ENCODE measurements around the gene ITGB3BP.

Gene ITGB3BP

GRCh38 chr1:63522891-63523728 lies at the start of gene ITGB3BP, which contains the start of gene EFCAB7:
ITGB3BP (minus strand) TSS chr1:63523225; CDS start chr1:63523133, 92 bp downstream.
EFCAB7 (plus strand) TSS chr1:63523525; CDS start chr1:63525573, 2,048 bp downstream.
- TF ChIP-seq GATA2 (IDR thresholded peaks at IDR 0.05; ENCODE audit: low read depth, low read length) (peak; percentile 36), GATA3 (IDR thresholded peaks at IDR 0.05; ENCODE audit: low read depth, low read length) (no peak)

GRCh38 chr1:63569640-63570316 lies 46.8 kb upstream of the ITGB3BP start:
- TF ChIP-seq GATA2 (IDR thresholded peaks at IDR 0.05; ENCODE audit: low read depth, low read length): no peak
- TF ChIP-seq GATA3 (IDR thresholded peaks at IDR 0.05; ENCODE audit: low read depth, low read length): no peak

GRCh38 chr1:63569068-63569467 lies 46.0 kb upstream of the ITGB3BP start:
- TF ChIP-seq GATA3 (IDR thresholded peaks at IDR 0.05; ENCODE audit: low read depth, low read length) (no peak), GATA2 (IDR thresholded peaks at IDR 0.05; ENCODE audit: low read depth, low read length) (no peak)

GRCh38 chr1:63563745-63564144 lies 40.7 kb upstream of the ITGB3BP start:
- TF ChIP-seq GATA3 (IDR thresholded peaks at IDR 0.05; ENCODE audit: low read depth, low read length) (no peak), GATA2 (IDR thresholded peaks at IDR 0.05; ENCODE audit: low read depth, low read length) (no peak)

GRCh38 chr1:63559357-63559756 lies 36.3 kb upstream of the ITGB3BP start:
- no peak for TF ChIP-seq GATA2 (IDR thresholded peaks at IDR 0.05; ENCODE audit: low read depth, low read length)
- no peak for TF ChIP-seq GATA3 (IDR thresholded peaks at IDR 0.05; ENCODE audit: low read depth, low read length)

GRCh38 chr1:63557365-63557987 lies 34.5 kb upstream of the ITGB3BP start:
- no peak for TF ChIP-seq GATA3 (IDR thresholded peaks at IDR 0.05; ENCODE audit: low read depth, low read length)
- TF ChIP-seq GATA2 (IDR thresholded peaks at IDR 0.05; ENCODE audit: low read depth, low read length): no peak

GRCh38 chr1:63555480-63555879 lies 32.5 kb upstream of the ITGB3BP start:
- TF ChIP-seq GATA3 (IDR thresholded peaks at IDR 0.05; ENCODE audit: low read depth, low read length): no peak
- TF ChIP-seq GATA2 (IDR thresholded peaks at IDR 0.05; ENCODE audit: low read depth, low read length): no peak

- TF ChIP-seq GATA2 (IDR thresholded peaks at IDR 0.05; ENCODE audit: low read depth, low read length) (no peak), GATA3 (IDR thresholded peaks at IDR 0.05; ENCODE audit: low read depth, low read length) (no peak)
Measured at GRCh38 chr1:63548877-63549276, 25.9 kb upstream of the ITGB3BP start.

GRCh38 chr1:63548303-63548702 lies 25.3 kb upstream of the ITGB3BP start:
- TF ChIP-seq GATA3 (IDR thresholded peaks at IDR 0.05; ENCODE audit: low read depth, low read length) (no peak), GATA2 (IDR thresholded peaks at IDR 0.05; ENCODE audit: low read depth, low read length) (no peak)

GRCh38 chr1:63547621-63548294 lies 24.7 kb upstream of the ITGB3BP start:
- no peak for TF ChIP-seq GATA2 (IDR thresholded peaks at IDR 0.05; ENCODE audit: low read depth, low read length)
- TF ChIP-seq GATA3 (IDR thresholded peaks at IDR 0.05; ENCODE audit: low read depth, low read length): no peak

- no peak for TF ChIP-seq GATA2 (IDR thresholded peaks at IDR 0.05; ENCODE audit: low read depth, low read length)
- no peak for TF ChIP-seq GATA3 (IDR thresholded peaks at IDR 0.05; ENCODE audit: low read depth, low read length)
Measured at GRCh38 chr1:63545780-63546179, 22.8 kb upstream of the ITGB3BP start.

GRCh38 chr1:63537940-63538339 lies 14.9 kb upstream of the ITGB3BP start:
- no peak for TF ChIP-seq GATA2 (IDR thresholded peaks at IDR 0.05; ENCODE audit: low read depth, low read length)
- no peak for TF ChIP-seq GATA3 (IDR thresholded peaks at IDR 0.05; ENCODE audit: low read depth, low read length)

GRCh38 chr1:63537006-63537405 lies 14.0 kb upstream of the ITGB3BP start:
- TF ChIP-seq GATA2 (IDR thresholded peaks at IDR 0.05; ENCODE audit: low read depth, low read length) (no peak), GATA3 (IDR thresholded peaks at IDR 0.05; ENCODE audit: low read depth, low read length) (no peak)

- TF ChIP-seq GATA3 (IDR thresholded peaks at IDR 0.05; ENCODE audit: low read depth, low read length) (no peak), GATA2 (IDR thresholded peaks at IDR 0.05; ENCODE audit: low read depth, low read length) (no peak)
Measured at GRCh38 chr1:63534406-63534805, 11.4 kb upstream of the ITGB3BP start.

Measured in SH-SY5Y (cell line).